ENCODE measurements around the gene PHPT1.

PHPT1 gene

GRCh38 chr9:136890661-136891060, 41.5 kb downstream of the PHPT1 start:
- no peak for DNase-seq

GRCh38 chr9:136896027-136896426, 46.8 kb downstream of the PHPT1 start:
- DNase-seq: no peak

- no peak for DNase-seq
Observed at GRCh38 chr9:136898483-136899100, 49.4 kb downstream of the PHPT1 start.

- no peak for DNase-seq
Observed at GRCh38 chr9:136899196-136899595, 50.0 kb downstream of the PHPT1 start.

- DNase-seq: no peak
Observed at GRCh38 chr9:136900556-136900955, 51.3 kb downstream of the PHPT1 start.
